GM21717 (cell line): ENCODE data around the gene SANBR.

Experiments
- ATAC-seq: cut with Tn5 transposase; IDR thresholded peaks from one replicate; pipeline ENCODE4 v1.9.1; 2021; ENCODE audit warnings: mild to moderate bottlenecking, moderate library complexity; ENCODE audit not compliant: unreplicated experiment

The SANBR gene

DNA sequence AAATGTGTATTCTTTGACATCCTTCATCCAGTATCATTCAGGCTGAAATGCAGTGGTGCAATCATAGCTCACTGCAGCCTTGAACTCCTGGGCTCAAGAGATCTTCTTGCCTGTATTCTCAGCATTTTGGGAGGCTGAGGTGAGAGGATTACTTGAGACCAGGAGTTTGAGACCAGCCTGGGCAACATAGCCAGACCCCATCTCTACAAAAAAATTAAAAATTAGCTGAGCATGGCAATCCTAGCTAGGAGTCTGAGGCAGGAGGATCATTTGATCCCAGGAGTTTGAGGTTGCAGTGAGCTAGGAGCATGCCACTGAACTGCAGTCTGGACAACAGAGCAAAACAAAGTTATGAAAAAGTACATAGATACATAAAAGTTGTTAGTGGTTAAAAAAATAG lies 24.1 kb downstream of the SANBR start:
- no peak for ATAC-seq

- ATAC-seq, result no peak
These were observed 24.8 kb downstream of the SANBR start for GRCh38 chr2:61090386-61090921.

DNA sequence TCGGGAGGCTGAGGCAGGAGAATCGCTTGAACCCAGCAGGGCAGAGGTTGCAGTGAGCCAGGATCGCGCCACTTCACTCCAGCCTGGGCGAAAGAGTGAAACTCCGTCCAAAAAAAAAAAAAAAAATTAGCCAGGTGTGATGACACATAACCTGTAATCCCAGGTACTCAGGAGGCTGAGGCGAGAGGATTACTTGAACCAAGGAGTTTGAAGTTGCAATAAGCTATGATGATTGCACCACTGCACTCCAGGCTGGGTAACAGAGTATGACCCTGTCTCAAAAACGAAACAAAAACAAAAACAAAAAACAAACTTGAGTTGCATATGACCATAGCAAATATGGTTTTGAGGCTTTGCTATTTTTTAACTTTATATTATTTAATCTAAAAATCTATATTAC lies 25.8 kb downstream of the SANBR start:
- ATAC-seq, result no peak

DNA sequence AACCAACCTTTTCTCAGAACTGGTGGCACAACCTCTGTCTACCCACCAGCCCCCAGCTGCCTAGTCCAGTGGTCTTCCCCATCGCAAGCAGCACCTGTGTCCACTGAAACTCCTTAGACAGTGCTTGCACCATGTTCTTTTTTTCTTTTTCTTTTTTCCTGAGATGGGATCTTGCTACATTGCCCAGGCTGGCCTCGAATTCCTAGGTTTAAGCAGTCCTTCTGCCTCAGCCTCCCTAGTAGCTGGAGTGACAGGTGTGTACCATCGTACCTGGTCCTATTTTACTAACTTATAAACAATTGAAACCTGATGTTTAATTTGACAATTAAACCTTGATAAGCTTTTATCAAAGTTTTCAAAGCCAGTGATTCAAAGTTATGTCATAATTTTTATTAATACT lies 30.8 kb downstream of the SANBR start:
- no peak for ATAC-seq

DNA sequence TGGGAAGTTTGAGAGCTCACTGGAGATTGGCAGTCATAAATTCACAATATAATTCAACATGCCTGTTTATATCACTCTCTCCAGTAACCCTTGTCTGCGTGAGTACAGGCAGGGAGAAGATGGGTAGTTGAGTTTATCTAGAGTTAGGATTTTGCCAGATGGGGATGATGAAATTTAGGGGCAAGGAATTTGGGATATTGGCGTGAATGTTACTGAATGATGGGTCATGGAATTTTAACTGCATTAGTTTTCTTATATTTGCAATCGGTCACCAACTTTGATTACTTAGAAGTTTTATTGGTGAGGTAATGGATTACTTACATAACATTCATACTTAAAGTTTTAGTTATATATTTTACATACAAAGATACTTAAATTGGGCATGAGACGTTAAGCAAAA lies 35.1 kb downstream of the SANBR start:
- ATAC-seq, result no peak

DNA sequence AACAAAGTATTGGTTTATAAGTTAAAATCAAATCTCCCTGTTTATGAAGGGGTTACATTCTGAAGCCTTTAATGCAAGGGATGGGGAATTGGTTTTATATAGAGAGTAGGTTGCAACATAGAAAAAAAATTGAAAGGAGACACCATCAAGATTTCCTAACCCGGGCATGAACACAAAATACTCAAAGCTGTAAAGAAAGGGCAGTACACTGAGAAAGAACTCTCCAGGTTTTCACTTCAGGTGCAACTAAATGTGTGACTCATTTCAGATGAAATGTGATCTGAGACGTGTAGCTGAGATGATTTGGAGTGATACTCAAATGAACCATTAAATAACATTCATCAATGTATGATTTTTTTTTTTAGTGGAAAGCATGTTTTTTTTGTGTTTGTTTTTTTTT lies 43.6 kb downstream of the SANBR start:
- ATAC-seq, result no peak

DNA sequence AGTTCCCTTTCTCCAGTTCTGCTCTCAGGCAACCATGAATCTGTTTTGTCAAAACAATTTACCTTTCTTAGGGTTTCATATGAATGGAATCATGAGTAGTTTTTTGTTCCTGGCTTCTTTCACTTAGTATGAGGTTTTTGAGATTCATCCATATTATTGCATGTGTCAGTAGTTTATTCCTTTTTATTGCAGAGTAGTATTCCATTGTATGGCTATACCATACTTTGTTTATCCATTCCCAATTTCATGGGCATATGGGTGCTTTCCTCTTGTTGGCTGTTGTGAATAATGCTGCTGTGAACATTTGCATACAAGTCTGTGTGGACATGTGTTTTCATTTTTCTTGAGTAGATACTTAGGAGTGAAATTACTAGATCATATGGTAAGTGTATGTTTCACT lies 46.0 kb downstream of the SANBR start:
- ATAC-seq, result no peak

- no peak for ATAC-seq
These were observed 48.5 kb downstream of the SANBR start for GRCh38 chr2:61114147-61114546.
